Cardiac ventricle fibroblast (primary cell): ENCODE measurements around the gene PNPLA7. TPM values are rescaled to one million over a fixed set of nuclear protein-coding genes. Genes with fewer than 3 reads are reported as not detected.

Experiments
- total RNA-seq: library from RNA; depleted of rRNA; stranded (reverse); fragments of >200 nt; gene quantifications from 2 replicates; pipeline ENCODE4 v1.2.3, GENCODE V29; 2015

The PNPLA7 gene
- total RNA-seq = 1.9 and 3.3 TPM in 2 replicates

DNA sequence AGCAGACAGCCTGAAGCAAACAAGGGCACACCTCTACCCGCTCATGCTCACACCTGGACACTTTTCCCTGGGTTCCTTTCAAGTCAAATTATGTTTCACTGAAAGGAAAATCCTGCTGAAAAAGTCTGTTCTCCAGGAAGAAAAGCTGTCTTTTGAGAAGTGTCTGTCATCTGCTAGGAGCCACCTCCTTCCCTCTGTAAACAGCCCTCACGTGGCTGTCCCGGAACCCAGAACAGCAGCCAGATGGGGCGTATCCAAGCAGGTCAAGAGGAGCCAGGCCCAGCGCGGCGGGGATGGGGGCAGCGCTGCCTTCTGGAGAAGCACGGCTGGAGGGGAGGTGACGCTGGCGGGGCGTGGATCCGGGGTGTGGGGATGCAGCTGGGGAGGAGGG is at the start of gene PNPLA7:
TSS of gene PNPLA7 (minus strand) at position 172 of the 391 bp plus-strand sequence. CDS start 205 bp downstream, outside the sequence.

DNA sequence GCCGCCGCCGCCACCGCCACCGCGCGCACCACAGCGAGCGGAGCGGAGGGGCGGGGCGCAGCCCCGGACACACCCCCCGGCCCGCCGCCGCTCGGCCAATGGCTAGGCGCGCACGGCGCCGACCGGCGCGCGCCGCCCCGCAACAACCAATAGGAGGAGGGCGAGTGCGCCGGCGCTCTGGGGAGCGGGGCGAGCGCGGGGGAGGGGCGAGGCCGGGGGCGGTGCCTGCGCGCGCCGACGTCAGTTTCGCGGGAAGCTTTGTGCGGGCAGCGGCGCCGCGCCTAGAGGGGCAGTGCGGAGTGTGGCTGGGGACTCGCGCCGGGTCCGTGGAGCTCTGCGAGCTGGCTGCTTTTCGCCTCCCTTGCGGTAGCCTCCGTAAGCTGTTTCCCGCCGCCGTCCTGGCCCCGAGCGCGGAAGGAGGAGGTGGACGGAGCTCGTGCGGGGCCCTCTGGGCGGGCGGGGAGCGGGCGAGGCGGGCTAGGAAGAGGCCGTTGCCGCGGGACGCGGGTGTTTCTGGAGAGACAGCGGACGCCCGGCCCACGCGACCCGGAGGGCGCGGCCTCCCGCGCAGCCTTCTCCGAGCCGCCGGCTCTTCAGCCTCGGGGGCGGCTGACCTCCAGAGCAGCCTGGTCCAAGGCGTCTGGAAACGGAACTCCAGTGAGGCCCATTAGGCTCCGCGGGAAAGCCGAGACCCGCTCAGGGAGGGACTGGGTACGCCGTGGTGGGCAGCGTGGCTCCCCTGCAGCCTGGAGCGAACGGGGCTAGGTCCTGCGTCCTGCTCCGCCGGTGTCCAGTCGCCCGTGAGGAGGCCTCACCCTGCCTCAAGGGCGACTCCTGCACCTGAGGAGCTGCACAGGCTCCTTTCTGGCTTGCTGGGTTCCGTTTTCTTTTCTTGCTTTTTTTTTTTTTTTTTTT is 40.5 kb upstream of the PNPLA7 start, which contains the start of gene ZMYND19:
TSS of gene ZMYND19 (minus strand) at position 44 of the 915 bp plus-strand sequence. CDS start 249 bp downstream, outside the sequence.

DNA sequence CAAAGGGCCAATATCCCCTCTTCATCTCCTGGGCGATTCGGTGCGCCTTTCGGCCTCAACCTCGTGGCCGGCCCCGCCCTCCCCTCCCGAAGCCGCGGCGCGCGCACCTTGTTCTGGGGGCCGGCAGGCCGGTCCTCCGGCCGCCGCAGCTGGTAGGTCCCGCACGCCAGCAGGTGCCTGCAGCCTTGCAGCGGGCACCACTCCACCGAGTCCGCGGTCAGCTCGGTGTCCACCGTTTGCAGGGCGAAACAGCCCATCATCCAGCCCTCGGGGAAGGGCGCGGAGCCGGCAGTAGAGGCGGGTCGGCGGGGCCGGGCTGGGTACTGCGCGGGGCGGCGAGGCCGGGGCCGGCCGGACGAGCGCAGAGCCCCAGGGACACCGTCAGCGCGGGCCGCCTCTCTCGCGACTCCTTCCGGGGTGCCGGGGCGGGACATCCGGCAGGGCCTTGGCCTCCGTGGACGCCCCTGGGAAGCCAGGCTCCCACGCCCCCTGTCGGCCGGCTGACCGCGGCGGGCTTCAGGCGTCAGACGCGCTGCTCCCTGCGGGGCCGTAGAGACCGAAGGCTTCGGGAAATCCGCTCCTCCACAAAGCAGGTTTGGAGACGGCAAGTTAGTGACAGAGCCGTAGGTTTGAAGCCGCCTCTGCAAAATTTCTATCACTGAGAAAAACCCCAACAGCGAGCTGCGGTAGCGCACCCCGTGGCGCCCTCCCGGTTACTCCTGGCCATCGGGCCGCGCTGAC is 28.5 kb upstream of the PNPLA7 start, which contains the start of gene DPH7:
TSS of gene DPH7 (minus strand) at position 408 of the 741 bp plus-strand sequence. CDS start at position 260, 148 bp downstream.

GRCh38 chr9:137551264-137552021 is 1.2 kb upstream of the PNPLA7 start, which contains the start of gene MRPL41:
Gene MRPL41, plus strand, starts transcription at chr9:137551879. Its CDS starts 203 bp downstream, at chr9:137552082.

DNA sequence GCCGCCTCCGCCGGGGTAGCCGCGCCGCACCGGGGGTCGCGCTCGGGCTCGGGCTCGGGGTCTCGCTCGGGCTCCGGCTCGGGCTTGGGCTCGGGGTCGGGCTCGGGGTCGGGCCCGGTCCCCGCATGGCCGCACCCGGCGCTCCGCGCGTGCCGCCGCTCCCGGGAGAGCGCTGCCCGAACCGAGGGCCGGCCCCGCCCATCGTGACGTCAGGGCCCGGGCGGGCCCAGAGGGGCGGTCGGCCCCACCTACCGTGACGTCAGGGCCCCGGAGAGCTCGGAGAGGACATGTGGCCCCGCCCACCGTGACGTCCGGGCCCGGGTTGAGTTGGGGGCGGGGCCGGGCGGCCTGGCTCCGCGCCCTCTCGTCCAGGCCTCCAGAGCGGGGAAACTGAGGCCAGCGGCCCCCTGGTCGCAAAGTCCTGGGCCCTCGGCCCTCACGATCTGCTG is 91.0 kb downstream of the PNPLA7 start, which contains the start of gene NSMF:
TSS of gene NSMF (minus strand) at position 183 of the 449 bp plus-strand sequence. CDS start 232 bp downstream, outside the sequence.

DNA sequence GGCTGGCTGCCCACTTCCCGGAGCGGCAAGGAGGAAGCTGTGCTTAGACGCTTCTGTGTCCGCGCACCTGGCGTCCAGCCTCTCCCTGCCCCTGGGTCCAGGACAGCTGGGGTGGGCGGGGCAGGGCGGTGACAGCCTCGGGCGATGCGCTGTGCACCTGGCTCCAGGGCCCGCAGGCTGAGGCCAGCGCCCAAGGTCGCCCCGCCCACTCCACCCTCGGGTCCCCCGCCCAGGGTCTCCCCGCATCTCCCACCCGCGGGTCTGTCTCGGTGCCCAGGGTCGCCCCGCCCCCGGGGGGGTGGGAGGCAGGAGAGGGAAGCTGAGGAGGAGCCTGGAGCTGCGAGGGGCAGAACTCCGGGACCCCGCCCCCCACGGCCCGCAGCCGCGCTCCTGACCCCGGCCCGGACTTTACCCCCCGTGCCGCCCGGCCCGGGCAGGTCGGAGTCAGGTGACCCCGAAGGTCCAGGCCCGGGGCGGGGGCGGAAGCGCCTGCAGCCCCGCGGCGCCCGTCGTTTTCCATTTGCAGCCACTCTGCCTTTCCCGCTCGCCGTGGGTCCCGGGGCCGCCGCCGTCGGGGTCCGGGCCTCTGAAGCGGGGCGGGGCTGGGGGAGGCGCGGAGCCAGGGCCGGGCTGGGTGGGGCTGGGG is 108.8 kb downstream of the PNPLA7 start, which contains the start of gene ENTPD8:
TSS of gene ENTPD8 (minus strand) at position 69 of the 646 bp plus-strand sequence. CDS start 3,072 bp downstream, outside the sequence.

GRCh38 chr9:137422604-137423513 is 127.3 kb downstream of the PNPLA7 start, which contains the start of the genes EXD3 and NOXA1:
Gene EXD3, minus strand, starts transcription at chr9:137423162. Its CDS starts 27,805 bp downstream, at chr9:137395357.
Gene NOXA1, plus strand, starts transcription at chr9:137423393. Its CDS starts 137 bp downstream, at chr9:137423530.

Other genes with a start within 250 kb of the PNPLA7 start
- gene NRARP, start 248.1 kb downstream of the PNPLA7 start, total RNA-seq = 0.29 and 1.7 TPM in 2 replicates
- 5.3 and 9.4 TPM in 2 replicates for gene EXD3, start 127.2 kb downstream of the PNPLA7 start, total RNA-seq
- 0.12 TPM in 1 of 2 replicates, not detected in the other for gene NOXA1, start 127.0 kb downstream of the PNPLA7 start, total RNA-seq
- not detected in 2 replicates for gene ENTPD8, start 109.0 kb downstream of the PNPLA7 start, total RNA-seq
- gene NSMF, start 91.1 kb downstream of the PNPLA7 start, total RNA-seq = 50.7 and 74.4 TPM in 2 replicates
- 54.0 and 55.8 TPM in 2 replicates for gene MRPL41, start 1.5 kb upstream of the PNPLA7 start, total RNA-seq
- gene DPH7, start 28.5 kb upstream of the PNPLA7 start, total RNA-seq = 11.9 TPM in 2 replicates
- gene ZMYND19, start 40.1 kb upstream of the PNPLA7 start, total RNA-seq = 13.0 and 15.5 TPM in 2 replicates
- 8.1 and 18.4 TPM in 2 replicates for gene ARRDC1, start 55.3 kb upstream of the PNPLA7 start, total RNA-seq
- 29.5 and 33.9 TPM in 2 replicates for gene EHMT1, start 68.6 kb upstream of the PNPLA7 start, total RNA-seq